ENCODE data around the gene MRPL54.
"Not testable (repeated sequence)": the region's sequence is repeated elsewhere in the genome, so short reads cannot be mapped to it uniquely, and the experiment has no call there.

Gene MRPL54

DNA sequence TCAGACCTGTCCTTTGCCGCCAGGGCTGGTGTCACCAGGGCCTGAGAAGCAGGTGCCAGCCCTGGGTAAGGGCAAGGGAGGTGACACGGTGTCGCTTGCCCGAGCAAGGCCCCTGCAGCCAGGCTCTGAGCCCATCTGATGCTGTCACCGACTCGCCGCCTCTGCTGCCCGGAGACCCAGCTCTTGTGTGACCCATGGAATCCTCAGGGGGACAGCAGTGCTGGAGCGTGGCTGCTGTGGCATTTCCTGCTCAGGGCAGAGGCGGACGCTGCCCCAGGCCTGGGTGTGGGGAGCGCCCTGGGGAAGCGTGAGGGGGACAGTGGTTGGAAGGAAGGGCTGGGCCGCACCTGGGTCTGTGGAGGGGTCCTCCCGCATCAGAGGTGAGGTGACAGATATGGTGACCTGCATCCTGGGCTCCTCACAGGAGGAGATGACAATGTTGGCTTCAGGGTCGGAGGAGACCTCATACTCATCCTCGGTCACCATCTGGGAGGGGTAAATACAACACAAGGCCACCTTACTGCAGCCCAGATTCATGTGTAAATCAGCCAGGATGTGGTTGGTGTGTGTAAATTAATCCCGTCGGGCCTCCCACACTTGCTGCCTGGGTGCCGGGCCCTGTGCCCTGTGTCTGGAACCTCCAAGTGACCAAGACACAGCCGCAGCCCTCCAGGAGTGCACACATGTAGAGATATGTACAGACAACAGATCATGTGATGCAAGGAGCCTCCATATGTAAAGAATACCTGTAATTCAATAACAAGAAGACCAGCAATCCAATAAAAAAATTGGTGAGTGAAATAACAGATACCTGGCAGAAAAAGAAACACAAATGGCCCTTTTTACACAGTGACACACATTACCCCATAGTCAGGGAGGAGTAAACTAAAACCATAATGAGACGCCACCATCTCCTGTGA, 51.3 kb downstream of the MRPL54 start:
- no peak for DNase-seq (ENCODE audit: low read depth)

DNA sequence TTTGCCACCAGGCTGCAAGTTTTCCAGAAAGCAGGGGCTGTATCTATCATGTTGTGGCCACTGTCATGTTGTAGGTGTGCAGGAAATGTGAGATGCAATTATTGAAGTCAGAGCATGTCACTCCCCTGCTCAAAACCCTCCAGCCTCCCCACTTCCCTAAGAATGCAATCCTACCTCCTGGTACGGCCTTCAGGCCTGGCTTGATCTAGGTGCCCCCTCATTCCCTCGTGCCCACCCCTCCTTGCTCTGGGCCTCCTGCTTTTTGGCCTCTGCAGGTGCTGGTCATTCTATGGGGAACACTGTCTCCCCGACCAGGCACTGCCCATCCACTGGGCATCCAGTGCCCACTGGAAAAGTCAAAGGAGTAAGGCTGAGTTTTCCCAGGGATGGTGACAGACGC, 52.2 kb downstream of the MRPL54 start:
- DNase-seq (ENCODE audit: low read depth) = no peak

DNA sequence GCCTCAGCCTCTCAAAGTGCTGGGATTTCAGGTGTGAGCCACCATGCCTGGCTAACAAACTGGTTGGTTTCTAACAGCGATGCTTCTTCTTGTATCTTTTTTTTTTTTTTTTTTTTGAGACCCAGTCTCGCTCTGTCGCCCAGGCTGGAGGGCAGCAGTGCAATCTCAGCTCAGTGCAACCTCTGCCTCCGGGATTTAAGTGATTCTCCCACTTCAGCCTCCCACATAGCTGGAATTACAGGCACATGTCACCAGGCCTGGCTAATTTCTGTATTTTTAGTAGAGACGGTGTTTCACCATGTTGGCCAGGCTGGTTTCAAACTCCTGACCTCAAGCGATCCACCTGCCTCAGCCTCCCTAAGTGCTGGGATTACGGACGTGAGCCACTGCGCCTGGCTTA, 53.7 kb downstream of the MRPL54 start:
- not testable (repeated sequence) for DNase-seq (ENCODE audit: low read depth)

DNA sequence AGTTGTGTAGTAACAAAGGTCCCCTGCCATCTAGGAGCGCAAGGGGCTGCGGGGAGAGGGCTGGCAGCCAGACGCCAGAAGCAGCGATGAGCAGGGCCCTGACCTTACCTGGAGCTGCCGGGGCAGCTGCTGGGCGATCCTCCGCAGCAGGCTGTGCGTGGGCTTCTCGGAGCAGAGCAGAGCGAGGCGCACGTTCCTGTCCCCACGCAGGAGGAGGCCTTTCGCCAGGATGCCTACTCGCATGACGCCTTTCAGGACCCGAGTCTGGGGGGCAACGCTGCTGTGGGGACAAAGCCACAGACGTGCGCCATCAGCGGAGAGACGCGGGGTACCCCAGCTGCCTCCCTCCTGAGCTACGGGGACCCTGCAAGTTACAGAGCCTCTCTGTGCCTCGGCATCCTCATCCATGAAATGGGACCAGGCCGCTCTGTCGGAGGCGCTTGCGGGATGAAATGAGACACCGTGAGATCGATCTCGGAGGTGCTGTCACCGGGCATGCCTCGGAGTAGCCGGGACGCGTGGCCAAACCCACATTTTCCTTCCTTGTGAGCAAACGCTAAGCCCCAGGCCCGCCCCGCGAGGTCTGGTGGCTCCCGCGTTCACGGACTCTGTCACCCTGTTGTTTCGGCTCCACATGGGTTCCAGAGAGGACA, 54.2 kb downstream of the MRPL54 start:
- DNase-seq (ENCODE audit: low read depth) = no peak

Measured in activated T-helper 1 cell treated with Interleukin-2 at 50 U/mL for 16 hours (primary cell).